WTC11 (cell line): ENCODE data around the gene ZNF428. TPM values are rescaled to one million over a fixed set of nuclear protein-coding genes. Genes with fewer than 3 reads are reported as not detected.
A peak's percentile ranks its signal among the peaks of the same experiment; 100 is the strongest.

ENCODE experiments used
- ATAC-seq: fragments of 200-7000 bp; cut with Tn5 transposase; 2 replicates; pipeline ENCODE4 v1.10.0; 2021; ENCODE audit warnings: mild to moderate bottlenecking, moderate library complexity
- CTCF ChIA-PET: fragments of 300-600 bp; sonication (Branson Sonifier 250); formaldehyde crosslinking; loops from one replicate; lab custom pipeline; 2021; ENCODE audit warnings: antibody characterized with exemption; lab: Charles Lee
- POLR2A ChIA-PET: fragments of 350-600 bp; sonication (Branson Sonifier 250); formaldehyde crosslinking; loops from one replicate; lab custom pipeline; 2021; ENCODE audit warnings: antibody characterized with exemption; lab: Charles Lee
- DNase-seq: peaks from one replicate; pipeline ENCODE4 v3.0.0; 2021; ENCODE audit warnings: low spot score
- H3K27ac Mint-ChIP-seq: 2 replicates; pipeline ENCODE4 v1.8.0; 2021; ENCODE audit warnings: mixed read lengths
- H3K27me3 Mint-ChIP-seq: 2 replicates; pipeline ENCODE4 v1.8.0; 2021; ENCODE audit warnings: low read depth, mild to moderate bottlenecking, moderate library complexity, mixed read lengths
- H3K36me3 Mint-ChIP-seq: 2 replicates; pipeline ENCODE4 v1.8.0; 2021; ENCODE audit warnings: mixed read lengths
- H3K4me1 Mint-ChIP-seq: 2 replicates; pipeline ENCODE4 v1.8.0; 2022; ENCODE audit warnings: mixed read lengths
- H3K4me3 Mint-ChIP-seq: 2 replicates; pipeline ENCODE4 v1.8.0; 2021; ENCODE audit warnings: mild to moderate bottlenecking, moderate library complexity, mixed read lengths
- H3K9me3 Mint-ChIP-seq: 2 replicates; pipeline ENCODE4 v1.8.0; 2021; ENCODE audit warnings: mixed read lengths
- AR ChIP-seq: fragments of 250-450 bp; sonication (Bioruptor Pico); IDR thresholded peaks from 2 replicates; pipeline ENCODE4 v1.9.0; 2021; ENCODE audit warnings: mild to moderate bottlenecking
- ATF6 ChIP-seq: sonication (generic); formaldehyde crosslinking; IDR thresholded peaks from 2 replicates; pipeline ENCODE4 v1.8.1; 2023; ENCODE audit warnings: mild to moderate bottlenecking, missing genetic modification reagents
- CREM ChIP-seq: sonication (generic); formaldehyde crosslinking; IDR thresholded peaks from 2 replicates; pipeline ENCODE4 v1.8.1; 2022; ENCODE audit warnings: mild to moderate bottlenecking, missing genetic modification reagents, moderate library complexity
- E2F4 ChIP-seq: sonication (generic); formaldehyde crosslinking; IDR thresholded peaks from 2 replicates; pipeline ENCODE4 v1.8.1; 2022; ENCODE audit warnings: low read depth, mild to moderate bottlenecking, moderate library complexity, missing genetic modification reagents, borderline replicate concordance
- E2F5 ChIP-seq: sonication (generic); formaldehyde crosslinking; IDR thresholded peaks from 2 replicates; pipeline ENCODE4 v1.8.1; 2022; ENCODE audit warnings: mild to moderate bottlenecking, moderate library complexity, missing genetic modification reagents
- FOXP4 ChIP-seq: sonication (generic); formaldehyde crosslinking; IDR thresholded peaks from 2 replicates; pipeline ENCODE4 v1.8.0; 2022; ENCODE audit warnings: mild to moderate bottlenecking, missing genetic modification reagents
- IRF1 ChIP-seq: sonication (generic); formaldehyde crosslinking; IDR thresholded peaks from 2 replicates; pipeline ENCODE4 v1.8.0; 2023; ENCODE audit warnings: missing genetic modification reagents
- IRF2 ChIP-seq: sonication (generic); formaldehyde crosslinking; IDR thresholded peaks from 2 replicates; pipeline ENCODE4 v1.8.0; 2022; ENCODE audit warnings: low read depth, missing genetic modification reagents, borderline replicate concordance
- RELA ChIP-seq: sonication (generic); formaldehyde crosslinking; IDR thresholded peaks from 2 replicates; pipeline ENCODE4 v1.8.1; 2022; ENCODE audit warnings: missing genetic modification reagents, mild to moderate bottlenecking, borderline replicate concordance
- ZBTB43 ChIP-seq: sonication (generic); formaldehyde crosslinking; IDR thresholded peaks from 2 replicates; pipeline ENCODE4 v1.8.1; 2023; ENCODE audit warnings: mild to moderate bottlenecking, missing genetic modification reagents
- ZNF423 ChIP-seq: fragments of 250-450 bp; sonication (Bioruptor Pico); IDR thresholded peaks from 2 replicates; pipeline ENCODE4 v2.1.2; 2022; ENCODE audit warnings: mild to moderate bottlenecking, moderate library complexity
- total RNA-seq: library from RNA; stranded (reverse); gene quantifications from 3 replicates; pipeline ENCODE4 v1.2.3, GENCODE V29; 2021

Gene ZNF428
- total RNA-seq, 1 experiment from 2014 or later = 20.1 TPM

GRCh38 chr19:43575955-43576878 is 43.2 kb downstream of the ZNF428 start (continued):
- TF ChIP-seq AR (no peak), ZNF423 (CRISPR knock-in tag) (no peak), RELA (no peak), ATF6 (CRISPR knock-in tag) (no peak)

- Mint-ChIP-seq H3K4me1 (peaks cover 33% of the 10 kb centered on the region), H3K36me3 (no peaks in the 10 kb centered on the region; the same call in 1 of the 2 replicates), H3K9me3 (no peaks in the 10 kb centered on the region), H3K27me3 (no peaks in the 10 kb centered on the region; the same call in none of the 2 replicates), H3K27ac (peak within 1 kb of the TSS; percentile 91), H3K4me3 (peak within 1 kb of the TSS; percentile 96)
- POLR2A ChIA-PET = interaction anchor here (1.0 kb wide), 1 partner anchor 19 kb away, joined by 4 read pairs; no protein-coding TSS in a partner anchor
- ATAC-seq (peak; percentile 96), DNase-seq (peak; percentile 97)
- CTCF ChIA-PET = interaction anchor here (0.6 to 2.8 kb wide), 8 partner anchors 11 to 1182 kb away, joined by 3 to 18 read pairs (median 4); partner anchors contain the start of genes IRGQ and ZNF576
- TF ChIP-seq IRF2 = no peak
- TF ChIP-seq CREM = peak; percentile 77; the same call in 1 of the 2 replicates
- TF ChIP-seq FOXP4 (CRISPR knock-in tag) = 0 out of 2 replicates have a peak, but pooled peaks have one; percentile 25
- TF ChIP-seq E2F5 = peak; percentile 74; the same call in 1 of the 2 replicates
These were observed 44.1 kb downstream of the ZNF428 start, which contains the start of the genes PINLYP and XRCC1 for GRCh38 chr19:43575156-43575950. TSS of gene PINLYP (plus strand) at chr19:43575801. CDS start at chr19:43577192, 1,391 bp downstream. TSS of gene XRCC1 (minus strand) at chr19:43575527. CDS start at chr19:43575458, 69 bp downstream.

GRCh38 chr19:43574424-43575155 is 44.8 kb downstream of the ZNF428 start:
- ATAC-seq = no peak
- DNase-seq = no peak
- H3K4me3 Mint-ChIP-seq = peak overlapping the region; percentile 96
- peaks cover 33% of the 10 kb centered on the region for H3K4me1 Mint-ChIP-seq
- no peaks in the 10 kb centered on the region for H3K9me3 Mint-ChIP-seq
- peak overlapping the region; percentile 91; the same call in 1 of the 2 replicates for H3K27ac Mint-ChIP-seq
- POLR2A ChIA-PET = interaction anchor here (1.0 kb wide), 1 partner anchor 20 kb away, joined by 4 read pairs; no protein-coding TSS in a partner anchor
- CTCF ChIA-PET = interaction anchor here (0.6 to 2.8 kb wide), 6 partner anchors 12 to 1182 kb away, joined by 3 to 18 read pairs (median 4); partner anchors contain the start of genes IRGQ and ZNF576
- no peaks in the 10 kb centered on the region; the same call in 1 of the 2 replicates for H3K36me3 Mint-ChIP-seq
- no peak for TF ChIP-seq IRF1 (CRISPR knock-in tag)
- no peak for TF ChIP-seq ZBTB43 (CRISPR knock-in tag)
- no peak for TF ChIP-seq E2F4 (CRISPR knock-in tag)
- H3K27me3 Mint-ChIP-seq = no peaks in the 10 kb centered on the region; the same call in none of the 2 replicates
